MM.1S (cell line): Measurements from ENCODE around the gene PALB2.

ENCODE experiments used
- DNase-seq: peaks from one replicate; pipeline ENCODE4 v3.0.0-alpha.2; 2015
- H2AFZ ChIP-seq: fragments of 300-600 bp; sonication (generic); 2 replicates; pipeline ENCODE4 v1.6.0; 2016; ENCODE audit warnings: antibody characterized with exemption, low read length
- H3F3A ChIP-seq: fragments of 300-600 bp; sonication (generic); 2 replicates; pipeline ENCODE4 v1.6.1; 2016; ENCODE audit warnings: mild to moderate bottlenecking, antibody characterized with exemption, low read length, moderate library complexity, mixed read lengths; ENCODE audit not compliant: insufficient read depth
- H3K27ac ChIP-seq: fragments of 300-600 bp; sonication (generic); 2 replicates; pipeline ENCODE4 v1.5.1; 2016; ENCODE audit warnings: mild to moderate bottlenecking, low read length
- H3K27me3 ChIP-seq: fragments of 300-600 bp; sonication (generic); replicated peaks from 2 replicates; pipeline ENCODE4 v1.6.0; 2016; ENCODE audit warnings: low read length; ENCODE audit not compliant: insufficient read depth
- H3K36me3 ChIP-seq: fragments of 300-600 bp; sonication (generic); replicated peaks from 2 replicates; pipeline ENCODE4 v1.6.1; 2016; ENCODE audit warnings: mild to moderate bottlenecking, low read length, mixed read lengths; ENCODE audit not compliant: insufficient read depth
- H3K4me1 ChIP-seq: fragments of 300-600 bp; sonication (generic); 2 replicates; pipeline ENCODE4 v1.6.1; 2016; ENCODE audit warnings: low read length, mixed read lengths
- H3K4me2 ChIP-seq: fragments of 300-600 bp; sonication (generic); 2 replicates; pipeline ENCODE4 v1.6.0; 2016; ENCODE audit warnings: low read depth, low read length
- H3K4me3 ChIP-seq: fragments of 300-600 bp; sonication (generic); 2 replicates; pipeline ENCODE4 v1.5.1; 2016; ENCODE audit warnings: low read length, mixed read lengths
- H3K79me2 ChIP-seq: fragments of 300-600 bp; sonication (generic); 2 replicates; pipeline ENCODE4 v1.6.1; 2016; ENCODE audit warnings: mixed run types, low read length, mixed read lengths
- H3K9ac ChIP-seq: fragments of 300-600 bp; sonication (generic); 2 replicates; pipeline ENCODE4 v1.6.1; 2016; ENCODE audit warnings: low read length, mixed read lengths
- H3K9me2 ChIP-seq: fragments of 300-600 bp; sonication (generic); replicated peaks from 2 replicates; pipeline ENCODE4 v1.6.1; 2016; ENCODE audit warnings: mild to moderate bottlenecking, low read length, mixed read lengths; ENCODE audit not compliant: insufficient read depth
- H3K9me3 ChIP-seq: fragments of 300-600 bp; sonication (generic); replicated peaks from 2 replicates; pipeline ENCODE4 v1.6.1; 2016; ENCODE audit warnings: mild to moderate bottlenecking, low read length, mixed read lengths; ENCODE audit not compliant: insufficient read depth
- H4K20me1 ChIP-seq: fragments of 300-600 bp; sonication (generic); 2 replicates; pipeline ENCODE4 v1.6.1; 2016; ENCODE audit warnings: mild to moderate bottlenecking, low read length, moderate library complexity, mixed read lengths; ENCODE audit not compliant: insufficient read depth
- CTCF ChIP-seq: fragments of 300-600 bp; sonication (generic); IDR thresholded peaks from 2 replicates; pipeline ENCODE4 v1.5.1; 2016; ENCODE audit warnings: antibody characterized with exemption, low read length, mixed read lengths
- EZH2 ChIP-seq: fragments of 300-600 bp; sonication (generic); optimal IDR thresholded peaks from 2 replicates; pipeline ENCODE3; 2017; ENCODE audit warnings: low read depth, mild to moderate bottlenecking, antibody characterized with exemption, low read length, mixed read lengths
- EZH2phosphoT487 ChIP-seq: fragments of 300-600 bp; sonication (generic); IDR thresholded peaks from 2 replicates; pipeline ENCODE4 v1.6.1; 2018; ENCODE audit warnings: antibody characterized with exemption, low read length

PALB2 gene

GRCh38 chr16:23562505-23562904 is 78.6 kb downstream of the PALB2 start:
- no peak overlapping the region for H3K27ac ChIP-seq
- no peaks in the 10 kb centered on the region for H3F3A ChIP-seq
- no peaks in the 10 kb centered on the region for H4K20me1 ChIP-seq
- no peak overlapping the region for H2AFZ ChIP-seq
- 0 out of 2 replicates have a peak, but pooled peaks cover 5% of the 10 kb centered on the region for H3K4me1 ChIP-seq
- no peak overlapping the region for H3K9ac ChIP-seq
- peaks cover 39% of the 10 kb centered on the region for H3K79me2 ChIP-seq
- no peaks in the 10 kb centered on the region for H3K9me2 ChIP-seq
- H3K27me3 ChIP-seq: no peaks in the 10 kb centered on the region
- H3K36me3 ChIP-seq: peaks cover 8% of the 10 kb centered on the region
- no peaks in the 10 kb centered on the region for H3K9me3 ChIP-seq
- no peak for DNase-seq
- H3K4me3 ChIP-seq: no peak overlapping the region
- TF ChIP-seq CTCF (no peak), EZH2phosphoT487 (no peak), EZH2 (no peak)
- no peak overlapping the region for H3K4me2 ChIP-seq

GRCh38 chr16:23561586-23561985 is 79.5 kb downstream of the PALB2 start:
- no peak for DNase-seq
- Histone ChIP-seq H2AFZ (no peak overlapping the region), H4K20me1 (no peaks in the 10 kb centered on the region), H3K4me1 (0 out of 2 replicates have a peak, but pooled peaks cover 5% of the 10 kb centered on the region), H3K9me3 (no peaks in the 10 kb centered on the region), H3K27me3 (no peaks in the 10 kb centered on the region), H3K4me2 (no peak overlapping the region), H3K36me3 (peaks cover 8% of the 10 kb centered on the region), H3K27ac (no peak overlapping the region), H3K79me2 (peaks cover 43% of the 10 kb centered on the region), H3K9me2 (no peaks in the 10 kb centered on the region), H3K4me3 (no peak overlapping the region), H3F3A (peaks cover 4% of the 10 kb centered on the region), H3K9ac (no peak overlapping the region)
- TF ChIP-seq CTCF: no peak
- no peak for TF ChIP-seq EZH2
- no peak for TF ChIP-seq EZH2phosphoT487

- Histone ChIP-seq H3K9ac (peak overlapping the region; percentile 89), H3K36me3 (peaks cover 8% of the 10 kb centered on the region; the same call in 1 of the 2 replicates), H4K20me1 (no peaks in the 10 kb centered on the region), H3K9me2 (no peaks in the 10 kb centered on the region), H3K9me3 (no peaks in the 10 kb centered on the region), H3K4me1 (peaks cover 13% of the 10 kb centered on the region; the same call in 1 of the 2 replicates), H3F3A (peaks cover 18% of the 10 kb centered on the region), H3K27ac (peak overlapping the region; percentile 85; the same call in 1 of the 2 replicates), H3K27me3 (no peaks in the 10 kb centered on the region), H3K4me3 (peak overlapping the region; percentile 85), H3K79me2 (peaks cover 70% of the 10 kb centered on the region), H2AFZ (peak overlapping the region; percentile 4; the same call in 1 of the 2 replicates), H3K4me2 (peak overlapping the region; percentile 77)
- peak; percentile 14 for DNase-seq
- no peak for TF ChIP-seq EZH2
- TF ChIP-seq EZH2phosphoT487: no peak
- TF ChIP-seq CTCF: no peak
Measured at GRCh38 chr16:23557779-23558702, 83.1 kb downstream of the PALB2 start.
